Measurements from ENCODE around the gene OR6B1. TPM values are rescaled to one million over a fixed set of nuclear protein-coding genes. Genes with fewer than 3 reads are reported as not detected.

The OR6B1 gene
- total and polyA plus RNA-seq, 2 donors (not counting 3 experiments of a cell fraction or from before 2014, with no cell fraction given), result not detected

DNA sequence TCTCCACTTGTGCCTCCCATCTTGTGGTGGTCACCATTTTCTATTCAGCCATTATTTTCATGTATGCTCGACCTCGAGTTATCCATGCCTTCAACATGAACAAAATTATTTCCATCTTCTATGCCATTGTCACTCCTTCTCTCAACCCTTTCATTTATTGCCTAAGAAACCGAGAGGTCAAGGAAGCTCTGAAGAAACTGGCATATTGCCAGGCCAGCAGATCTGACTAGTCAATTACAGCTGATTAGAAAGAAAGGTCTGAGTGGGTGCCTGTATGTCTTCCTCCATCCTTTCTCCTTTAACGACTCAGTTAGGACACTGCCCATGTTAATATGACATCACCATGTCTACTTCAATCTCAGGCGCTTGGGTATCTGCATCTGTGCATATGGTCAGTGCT, 4.6 kb downstream of the OR6B1 start:
- H3K9ac ChIP-seq (replicated peaks; ENCODE audit: extremely low read depth, insufficient read depth, low read length), result no peak overlapping the region
- no peak overlapping the region for H3K4me3 ChIP-seq (replicated peaks in 1 of 3; ENCODE audit: insufficient read depth in 1 of 3, low read depth in 1 of 3, low read length in 3 of 3)
- no peak overlapping the region for H3K4me2 ChIP-seq (ENCODE audit: insufficient read depth, low read length)
- no peak overlapping the region for H3K27ac ChIP-seq (ENCODE audit: insufficient read depth, low read depth, low read length)
- no peaks in the 10 kb centered on the region for H4K20me1 ChIP-seq (replicated peaks; ENCODE audit: control insufficient read depth, extremely low read depth, insufficient read depth, low read length)
- H3K36me3 ChIP-seq (ENCODE audit: control insufficient read depth in 2 of 2, extremely low read depth in 1 of 2, insufficient read depth in 2 of 2, low read length in 2 of 2), result no peaks in the 10 kb centered on the region
- no peaks in the 10 kb centered on the region for H3K9me1 ChIP-seq (replicated peaks; ENCODE audit: control insufficient read depth, extremely low read depth, insufficient read depth, low read length)
- intact Hi-C loops (cut with micrococcal nuclease) (no loop called here), dilution Hi-C loops (cut with MboI; ENCODE audit: extremely low pct_ligation_motif_present, low sequenced_read_pairs) (no loop called here)
- peaks cover 2 to 7% of the 10 kb centered on the region in 2 experiments for H3K27me3 ChIP-seq (ENCODE audit: control insufficient read depth in 2 of 2, insufficient read depth in 2 of 2, low read length in 2 of 2)
- DNase-seq (ENCODE audit: low read depth, low spot score) (no peak), FAIRE-seq (no peak)
- TF ChIP-seq JUN (IDR thresholded peaks at IDR 0.05; ENCODE audit: borderline replicate concordance, insufficient read depth, insufficient read length, low read depth), result no peak
- TF ChIP-seq EZH2 (IDR thresholded peaks at IDR 0.05; ENCODE audit: borderline replicate concordance, low read depth, low read length, severe bottlenecking), result no peak
- no peak for TF ChIP-seq MAX (IDR thresholded peaks at IDR 0.05; ENCODE audit: insufficient read depth, insufficient read length)
- TF ChIP-seq POLR2A (IDR thresholded peaks at IDR 0.05; ENCODE audit: low read depth, low read length), result no peak
- TF ChIP-seq GATA2 (IDR thresholded peaks at IDR 0.05; ENCODE audit: insufficient read depth, insufficient read length, low read depth, low read length), result no peak
- no peak for TF ChIP-seq CTCF (IDR thresholded peaks at IDR 0.05; ENCODE audit: extremely low read depth in 1 of 2, insufficient read depth in 1 of 2, low read depth in 1 of 2, low read length in 2 of 2)
- TF ChIP-seq MYC (IDR thresholded peaks at IDR 0.05; ENCODE audit: low read depth, low read length), result no peak
- TF ChIP-seq POLR2AphosphoS5 (IDR thresholded peaks at IDR 0.05; ENCODE audit: insufficient read depth, low read depth, low read length), result no peak
- no peak for TF ChIP-seq FOS (IDR thresholded peaks at IDR 0.05; ENCODE audit: borderline replicate concordance, insufficient read depth, low read length)
- no TSS peak for BruUV-seq (replicated peaks)
- H3K79me2 ChIP-seq (ENCODE audit: control insufficient read depth, insufficient read depth, low read length), result no peaks in the 10 kb centered on the region
- POLR2A ChIA-PET, result no interaction called here
- H2AFZ ChIP-seq (ENCODE audit: low read depth, low read length), result no peak overlapping the region
- CTCF ChIA-PET, result no interaction called here
- H3K4me1 ChIP-seq (ENCODE audit: control insufficient read depth, extremely low read depth, insufficient read depth, low read length), result no peaks in the 10 kb centered on the region
- H3K9me3 ChIP-seq (replicated peaks; ENCODE audit: control insufficient read depth, insufficient read depth, low read length), result no peaks in the 10 kb centered on the region
